OCI-LY7 (cell line): ENCODE measurements around the gene EHF.

ENCODE experiments used
- CTCF ChIP-seq: fragments of 200-600 bp; sonication (generic); conservative IDR thresholded peaks from 2 replicates; pipeline ENCODE4 v1.5.1; 2014; ENCODE audit warnings: mild to moderate bottlenecking, antibody characterized with exemption, low read length, moderate library complexity, mixed read lengths
- EZH2phosphoT487 ChIP-seq: fragments of 200-600 bp; sonication (generic); IDR thresholded peaks from 2 replicates; pipeline ENCODE4 v1.6.1; 2018; ENCODE audit warnings: low read depth, borderline replicate concordance, mild to moderate bottlenecking, mixed run types, antibody characterized with exemption, low read length, moderate library complexity, mixed read lengths

DNA sequence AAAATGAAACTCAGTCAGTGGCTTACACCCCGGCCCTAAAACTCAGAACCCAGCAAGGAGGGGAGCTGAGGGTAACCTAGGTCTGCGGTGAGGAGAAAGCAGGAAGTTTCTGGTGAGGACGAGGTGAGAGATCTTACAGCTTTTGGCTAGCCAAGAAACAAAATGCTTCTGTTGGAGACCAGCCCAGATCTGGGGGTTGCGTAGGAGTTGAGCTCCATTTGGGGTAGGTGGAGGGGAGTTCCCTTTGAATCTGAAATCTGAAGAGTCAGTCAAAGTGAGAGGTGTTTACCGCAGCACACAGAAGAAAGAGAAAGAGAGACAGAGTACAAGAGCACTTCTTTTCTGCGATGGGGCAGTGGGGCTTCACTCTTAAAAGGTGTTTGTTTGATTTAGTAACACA, 29.6 kb downstream of the EHF start:
- TF ChIP-seq CTCF (no peak), EZH2phosphoT487 (no peak)
